Kidney glomerular epithelial cell (primary cell): ENCODE results near the gene ANXA11.
"Not testable (repeated sequence)": the region's sequence is repeated elsewhere in the genome, so short reads cannot be mapped to it uniquely, and the experiment has no call there.

Source experiments
- DNase-seq: peaks from one replicate; lab custom pipeline; 2025; lab: John Stamatoyannopoulos, UW

The ANXA11 gene

DNA sequence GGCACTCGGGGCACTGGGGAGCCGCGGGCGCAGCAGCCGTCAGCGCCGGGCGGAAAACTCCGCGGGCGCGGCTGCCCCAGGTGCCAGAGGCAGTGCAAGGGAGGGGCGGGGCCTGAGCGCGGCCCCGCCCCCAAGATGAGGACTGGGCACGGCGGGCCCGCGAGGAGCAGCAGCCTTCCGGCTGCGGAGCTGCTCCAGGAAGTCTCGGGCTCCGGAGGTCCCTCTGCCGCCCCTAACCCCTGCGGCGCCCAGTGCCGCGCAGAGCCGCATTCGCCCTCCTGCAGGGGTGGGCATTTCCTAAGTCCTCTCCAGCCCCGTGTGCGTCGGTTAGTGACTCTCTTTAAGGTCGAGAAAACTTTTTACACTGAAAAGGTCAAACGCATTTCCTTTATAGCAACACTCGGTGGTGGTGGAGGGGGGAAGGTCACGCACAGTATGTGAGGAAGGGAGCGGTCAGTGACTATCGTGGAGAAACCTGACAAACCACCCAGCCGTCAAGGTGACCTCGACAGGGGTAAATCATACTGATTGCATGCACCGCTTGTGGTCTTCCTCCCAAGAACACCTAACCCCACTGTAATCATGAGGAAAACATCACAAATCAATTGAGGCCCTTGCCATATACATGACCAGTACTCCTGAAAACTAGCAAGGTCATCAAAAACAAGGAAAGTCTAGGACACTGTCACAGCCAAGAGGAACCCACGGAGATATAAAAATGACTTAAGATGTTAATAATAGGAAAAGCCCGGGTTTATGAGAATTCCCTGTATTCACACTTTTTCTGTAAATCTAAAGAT is at the start of gene ANXA11:
ANXA11 (minus strand) TSS at position 61 of the 800 bp plus-strand sequence. CDS start 32,676 bp downstream, outside the sequence.
- peak; percentile 83 for DNase-seq

DNA sequence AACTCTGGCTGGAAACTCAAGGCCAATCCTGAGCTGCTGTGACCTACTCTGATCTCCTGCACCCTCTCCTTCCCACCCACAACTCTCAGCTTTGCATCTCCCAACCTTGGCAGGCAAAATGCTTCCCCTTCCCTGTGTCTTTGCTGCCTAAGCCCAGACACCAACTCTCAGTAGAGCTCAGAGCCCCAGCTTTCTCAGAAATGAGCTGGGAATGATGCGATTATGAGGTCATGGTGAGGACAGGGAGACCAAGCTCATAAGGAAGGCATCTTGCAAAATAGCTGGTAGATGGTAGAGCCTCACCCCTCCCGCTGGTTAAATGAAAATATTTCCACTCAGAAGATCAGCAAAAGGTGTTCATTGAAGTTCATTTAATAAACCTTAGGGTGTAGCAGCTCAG is 49.4 kb upstream of the ANXA11 start:
- not testable (repeated sequence) for DNase-seq

DNA sequence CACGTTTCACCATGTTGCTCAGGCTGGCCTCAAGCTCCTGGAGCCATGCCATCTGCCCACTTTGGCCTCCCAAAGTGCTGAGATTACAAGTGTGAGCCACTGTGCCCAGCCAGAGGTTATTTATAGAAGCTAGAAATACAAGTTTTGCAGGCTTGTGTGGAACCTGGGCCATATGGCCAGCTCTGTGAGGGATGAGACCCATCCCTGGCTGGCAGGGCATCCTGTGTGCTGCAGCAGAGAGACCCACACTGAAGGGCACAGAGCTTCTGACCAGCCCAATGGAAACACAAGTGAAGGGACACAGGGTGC is 48.6 kb upstream of the ANXA11 start:
- not testable (repeated sequence) for DNase-seq

DNA sequence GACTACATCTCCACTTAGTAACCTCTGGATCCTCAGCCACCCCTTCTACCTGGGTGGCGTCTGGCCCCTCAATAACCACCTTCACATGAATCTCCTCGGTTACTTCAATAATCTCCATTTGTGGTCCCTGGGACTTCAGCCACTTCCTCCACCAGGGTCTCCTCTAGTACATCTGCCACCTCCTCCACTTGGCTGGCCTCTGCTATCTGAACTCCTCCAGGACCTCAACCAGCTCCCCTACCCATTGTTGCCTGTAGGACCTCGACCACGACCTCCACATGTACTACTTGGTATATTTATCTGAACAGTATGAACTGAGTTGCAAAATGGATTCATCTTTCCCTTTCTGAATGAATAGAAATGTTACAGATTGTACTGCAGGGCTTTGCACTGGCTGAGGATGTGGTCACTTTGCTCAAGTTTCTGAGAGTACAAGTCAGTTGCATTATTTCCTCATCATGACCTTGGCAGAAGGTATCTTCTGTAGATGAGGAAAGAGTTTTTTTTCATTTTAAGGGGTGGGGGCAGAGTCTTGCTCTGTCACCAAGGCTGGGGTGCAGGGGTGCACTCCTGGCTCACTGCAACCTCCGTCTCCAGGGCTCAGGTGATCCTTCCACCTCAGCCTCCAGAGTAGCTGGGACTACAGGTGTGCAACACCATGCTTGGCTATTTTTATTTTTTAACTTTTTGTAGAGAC is 48.1 kb upstream of the ANXA11 start:
- no peak for DNase-seq

DNA sequence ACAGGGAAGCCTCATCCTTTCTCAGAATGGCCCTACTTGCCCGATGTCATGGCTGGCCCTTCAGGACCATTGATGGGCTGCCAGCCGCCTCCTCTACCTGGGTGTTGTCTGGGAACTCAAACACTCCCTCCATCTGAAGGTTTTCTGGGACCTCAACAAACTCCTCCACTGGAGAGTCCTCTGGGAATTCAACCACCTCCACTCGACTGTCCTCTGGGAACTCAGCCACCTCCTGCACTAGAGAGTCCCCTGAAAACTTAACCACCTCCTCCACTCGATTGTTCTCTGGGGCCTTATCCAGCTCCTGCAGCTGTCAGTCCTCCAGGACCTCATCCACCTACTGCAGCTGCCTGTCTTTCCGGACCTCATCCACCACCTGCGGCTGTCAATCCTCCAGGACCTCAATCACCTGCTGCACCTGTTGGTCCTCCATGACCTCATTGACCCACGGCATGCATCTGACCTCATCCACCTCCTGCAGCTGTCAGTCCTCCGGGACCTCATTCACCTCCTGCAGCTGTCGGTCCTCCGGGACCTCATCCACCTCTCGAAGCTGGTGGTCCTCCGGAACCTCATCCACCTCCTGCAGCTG is 47.1 kb upstream of the ANXA11 start:
- DNase-seq: no peak

DNA sequence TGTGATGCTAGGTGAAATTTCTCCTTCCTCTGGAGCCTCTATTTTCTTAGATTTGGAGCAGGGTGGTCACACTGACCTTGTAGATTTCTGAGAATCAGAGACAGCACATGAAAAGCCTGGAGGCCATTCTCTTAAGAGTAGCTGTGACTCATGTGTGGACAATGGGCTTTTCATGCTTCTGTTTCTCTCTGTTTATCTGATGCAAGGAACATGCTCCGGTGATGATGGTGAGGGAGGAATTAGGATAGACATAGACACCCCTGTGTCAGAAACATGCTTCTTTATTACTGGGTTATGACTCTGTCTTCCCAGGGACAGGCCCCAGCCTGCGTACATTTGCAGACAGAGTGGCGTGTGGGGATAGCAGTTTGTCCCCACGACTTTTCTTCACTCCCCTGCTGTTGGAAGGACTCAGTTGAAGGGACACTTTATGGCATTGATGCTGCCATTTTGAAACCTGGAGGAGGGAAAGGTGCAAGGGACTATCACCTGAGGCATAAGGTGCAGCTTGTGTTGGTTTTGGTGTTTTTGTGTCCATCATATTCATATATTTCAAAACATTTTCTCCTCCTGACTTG is 46.5 kb upstream of the ANXA11 start:
- DNase-seq: not testable (repeated sequence)

DNA sequence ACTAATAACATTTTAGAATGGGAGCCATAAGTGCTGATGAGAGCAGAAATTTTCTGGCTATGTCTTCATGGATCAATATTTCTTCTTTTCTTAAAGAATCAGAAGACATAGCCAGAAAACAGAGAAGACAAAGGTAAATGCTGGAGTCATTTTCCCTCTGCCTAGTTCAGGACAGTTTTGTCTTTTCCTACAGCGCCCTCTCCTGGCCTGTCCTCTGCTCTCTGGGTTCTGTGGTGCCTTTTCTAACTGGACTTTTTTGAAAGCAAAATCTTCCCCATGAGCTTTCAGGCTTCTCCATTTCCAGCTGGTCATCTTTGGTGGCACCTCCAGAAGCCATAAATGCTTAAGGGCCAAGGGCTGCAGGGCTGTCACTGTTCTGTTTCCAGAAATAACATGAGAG is 45.1 kb upstream of the ANXA11 start:
- not testable (repeated sequence) for DNase-seq

DNA sequence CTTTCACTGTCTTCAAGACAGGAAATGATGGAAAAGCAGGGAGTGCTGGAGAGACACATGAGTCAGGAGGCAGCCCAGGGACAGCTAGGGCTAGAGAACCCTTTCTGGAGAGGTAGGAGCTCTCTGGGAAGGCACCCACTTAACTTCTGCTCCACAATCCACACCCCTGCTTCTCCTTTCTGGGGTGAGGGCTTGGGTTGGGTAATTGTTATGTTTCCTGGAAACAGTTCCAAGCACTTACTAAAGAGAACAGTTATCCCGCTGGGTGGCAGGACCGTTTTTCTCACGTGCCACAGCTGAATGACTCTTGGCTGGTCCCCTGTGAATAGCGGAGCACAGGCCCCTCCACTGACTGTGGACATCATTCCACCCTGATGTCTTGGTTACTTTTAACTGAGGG is 44.6 kb upstream of the ANXA11 start:
- DNase-seq: not testable (repeated sequence)

DNA sequence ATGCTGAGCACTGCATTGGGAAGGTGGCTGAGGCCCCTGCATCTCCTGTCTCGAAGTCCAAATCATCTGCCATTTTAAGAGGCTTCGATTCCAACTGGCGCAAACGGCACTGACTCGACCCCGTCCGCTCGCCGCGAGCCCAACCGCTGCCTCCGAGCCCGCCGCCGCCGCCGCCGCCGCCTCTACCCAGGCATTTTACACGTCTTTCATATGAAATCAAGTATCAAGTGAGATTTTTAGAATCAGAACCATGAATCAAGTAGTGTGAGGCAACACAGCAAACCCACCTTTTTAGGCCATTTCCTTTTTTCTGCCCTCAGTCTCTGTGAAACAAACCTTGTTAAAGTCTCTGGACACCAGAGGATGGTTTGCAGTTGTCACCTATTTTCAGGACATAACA is 42.3 kb upstream of the ANXA11 start:
- not testable (repeated sequence) for DNase-seq

DNA sequence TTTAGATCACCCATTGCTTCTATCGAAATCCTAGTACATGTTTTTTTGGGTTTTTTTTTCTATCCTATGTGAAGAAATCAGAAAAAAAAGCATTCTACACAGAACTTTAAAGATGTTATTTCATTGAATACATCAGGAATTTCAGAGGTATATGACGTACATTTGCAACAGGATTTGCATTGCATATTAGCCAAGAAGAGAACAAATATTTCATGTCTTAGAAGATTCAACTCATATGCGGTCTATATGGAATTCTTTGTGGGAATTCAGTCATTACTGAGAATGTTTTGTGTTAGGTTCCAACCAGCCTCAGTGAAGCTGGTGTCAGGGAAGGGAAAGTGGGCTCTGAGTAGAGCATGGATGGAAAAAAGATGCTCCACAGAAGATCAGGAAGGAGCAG is 39.0 kb upstream of the ANXA11 start:
- not testable (repeated sequence) for DNase-seq

DNA sequence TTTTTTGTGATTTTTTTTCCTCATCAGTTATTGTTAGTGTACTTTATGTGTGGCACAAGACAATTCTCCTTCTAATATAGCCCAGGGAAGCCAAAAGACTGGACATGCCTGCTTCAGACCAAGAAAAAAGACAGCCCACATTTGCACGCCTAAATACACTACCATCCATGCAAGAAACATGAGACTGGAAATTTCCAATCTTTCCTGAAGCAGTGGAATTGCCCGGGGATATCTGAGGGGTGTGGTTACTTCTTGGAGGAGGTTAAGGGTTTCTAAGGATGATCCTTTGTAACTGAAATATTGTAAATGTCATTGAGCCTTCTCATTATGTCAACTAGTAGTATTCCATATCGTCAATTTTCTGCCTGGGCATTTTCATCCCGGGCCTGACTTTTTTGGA is 37.0 kb upstream of the ANXA11 start:
- not testable (repeated sequence) for DNase-seq

DNA sequence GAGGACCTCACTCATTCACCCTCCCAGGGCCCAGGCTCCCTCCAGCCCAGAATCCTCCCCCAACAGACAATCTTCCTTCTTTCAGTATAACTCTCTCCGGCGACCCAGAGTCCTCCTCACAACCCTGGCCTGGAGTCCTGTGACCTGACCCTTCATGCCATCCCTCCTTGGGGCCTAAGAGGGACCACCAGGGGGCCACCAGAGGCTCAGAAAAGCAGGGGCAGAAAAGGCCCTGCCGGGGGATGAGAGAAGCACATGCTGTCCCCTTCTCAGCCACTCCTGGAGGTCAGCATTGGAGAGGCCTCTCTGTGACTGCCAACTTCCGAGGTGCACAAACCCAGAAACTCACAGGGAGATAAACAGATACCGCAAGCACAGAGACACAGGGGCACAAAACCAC is 31.1 kb upstream of the ANXA11 start:
- not testable (repeated sequence) for DNase-seq

DNA sequence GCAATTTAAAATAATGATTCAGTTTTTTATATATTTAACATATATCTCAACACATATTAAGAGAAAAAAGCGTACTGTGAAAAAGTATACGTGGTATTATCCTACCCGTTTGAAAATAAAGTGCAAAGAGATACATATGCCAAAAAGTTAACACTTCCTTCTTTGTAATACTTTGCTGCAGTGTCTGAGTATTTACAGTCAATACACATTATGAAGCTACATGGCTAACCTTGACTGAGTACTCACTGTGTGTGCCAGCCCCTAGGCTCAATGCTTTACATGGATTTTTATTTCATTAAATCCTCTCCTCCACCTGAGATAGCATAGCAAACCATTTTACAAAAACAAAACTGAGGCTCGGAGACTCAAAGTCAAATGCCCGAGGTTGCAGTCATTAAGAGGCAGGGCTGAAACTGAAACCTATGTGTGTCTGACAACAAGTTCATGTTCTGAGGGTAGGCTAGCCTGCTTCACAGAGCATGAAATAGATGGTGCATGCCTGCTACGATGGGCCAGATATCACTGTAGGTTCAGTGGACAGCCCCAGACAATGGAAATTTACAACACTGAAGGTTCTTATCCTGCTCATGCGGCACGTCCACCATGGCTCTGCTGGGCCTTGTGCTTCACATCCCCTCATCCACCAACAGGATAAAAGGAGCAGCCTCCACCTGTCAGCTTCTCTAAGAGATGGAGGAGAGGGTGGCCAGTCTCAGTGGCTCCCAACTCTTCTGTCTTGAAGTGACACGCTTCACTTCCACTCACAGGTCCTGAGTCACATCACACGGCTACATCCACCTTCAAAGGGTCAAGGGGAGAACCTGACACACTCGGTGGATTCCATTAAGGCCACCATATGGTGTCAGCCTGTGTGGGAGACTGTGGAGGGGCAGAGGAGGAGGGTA is 29.2 kb upstream of the ANXA11 start:
- not testable (repeated sequence) for DNase-seq

DNA sequence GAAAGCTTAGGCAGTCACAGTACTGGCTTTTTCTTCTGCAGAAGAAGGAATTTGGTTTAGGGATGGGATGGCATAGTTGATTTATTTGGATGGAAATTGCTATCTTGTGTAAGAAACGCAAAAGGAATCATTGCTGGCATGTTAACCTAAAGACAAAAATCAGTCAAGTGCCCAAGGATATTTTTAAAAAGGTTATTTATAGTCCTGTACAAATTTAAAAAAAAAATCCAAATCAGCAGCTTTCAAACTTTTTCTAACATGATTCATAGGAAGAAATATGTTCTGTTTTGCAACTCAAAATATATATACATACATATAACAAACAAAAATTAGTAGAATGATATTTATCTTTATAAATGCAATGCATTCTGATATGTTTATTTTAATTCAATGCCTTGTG is 28.5 kb upstream of the ANXA11 start:
- not testable (repeated sequence) for DNase-seq

DNA sequence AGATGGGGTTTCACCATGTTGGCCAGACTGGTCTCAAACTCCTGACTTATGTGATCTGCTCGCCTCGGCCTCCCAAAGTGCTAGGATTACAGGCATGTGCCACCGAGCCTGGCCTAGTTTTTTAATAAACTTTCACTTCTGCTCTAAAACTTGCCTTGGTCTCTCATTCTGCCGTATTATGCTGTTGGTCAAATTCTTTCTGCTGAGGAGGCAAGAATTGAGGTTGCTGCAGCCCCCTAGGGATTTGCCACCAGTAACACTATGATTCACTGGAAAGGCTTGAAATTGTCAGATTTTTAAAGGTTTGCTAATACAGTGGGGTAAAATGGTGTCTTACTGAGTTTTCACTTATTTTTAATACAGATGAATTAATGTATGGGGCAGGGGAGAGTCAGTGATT is 21.4 kb upstream of the ANXA11 start:
- not testable (repeated sequence) for DNase-seq

DNA sequence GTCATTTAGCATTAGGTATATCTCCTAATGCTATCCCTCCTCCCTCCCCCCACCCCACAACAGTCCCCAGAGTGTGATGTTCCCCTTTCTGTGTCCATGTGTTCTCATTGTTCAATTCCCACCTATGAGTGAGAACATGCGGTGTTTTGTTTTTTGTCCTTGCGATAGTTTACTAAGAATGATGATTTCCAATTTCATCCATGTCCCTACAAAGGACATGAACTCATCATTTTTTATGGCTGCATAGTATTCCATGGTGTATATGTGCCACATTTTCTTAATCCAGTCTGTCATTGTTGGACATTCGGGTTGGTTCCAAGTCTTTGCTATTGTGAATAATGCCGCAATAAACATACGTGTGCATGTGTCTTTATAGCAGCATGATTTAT is 17.7 kb upstream of the ANXA11 start:
- not testable (repeated sequence) for DNase-seq

DNA sequence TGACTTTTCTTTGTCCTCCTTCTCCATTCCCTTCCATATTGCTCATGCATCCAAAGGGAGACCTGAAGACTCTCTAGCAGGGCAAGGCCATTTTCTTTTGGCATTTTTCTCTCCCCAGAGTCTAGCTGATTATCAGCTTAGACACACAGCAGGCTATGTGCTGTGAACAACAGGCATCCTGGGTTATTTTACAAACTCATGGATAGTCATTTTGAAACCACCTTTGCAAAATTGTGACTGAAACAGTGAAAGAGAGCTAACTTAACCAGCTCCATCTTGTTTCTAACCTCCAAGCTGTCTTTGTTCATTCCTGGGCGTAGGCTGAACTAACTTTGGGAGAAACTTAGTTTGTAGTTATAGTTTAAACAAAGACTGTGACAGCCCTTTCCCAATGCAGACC is 13.5 kb upstream of the ANXA11 start:
- not testable (repeated sequence) for DNase-seq

DNA sequence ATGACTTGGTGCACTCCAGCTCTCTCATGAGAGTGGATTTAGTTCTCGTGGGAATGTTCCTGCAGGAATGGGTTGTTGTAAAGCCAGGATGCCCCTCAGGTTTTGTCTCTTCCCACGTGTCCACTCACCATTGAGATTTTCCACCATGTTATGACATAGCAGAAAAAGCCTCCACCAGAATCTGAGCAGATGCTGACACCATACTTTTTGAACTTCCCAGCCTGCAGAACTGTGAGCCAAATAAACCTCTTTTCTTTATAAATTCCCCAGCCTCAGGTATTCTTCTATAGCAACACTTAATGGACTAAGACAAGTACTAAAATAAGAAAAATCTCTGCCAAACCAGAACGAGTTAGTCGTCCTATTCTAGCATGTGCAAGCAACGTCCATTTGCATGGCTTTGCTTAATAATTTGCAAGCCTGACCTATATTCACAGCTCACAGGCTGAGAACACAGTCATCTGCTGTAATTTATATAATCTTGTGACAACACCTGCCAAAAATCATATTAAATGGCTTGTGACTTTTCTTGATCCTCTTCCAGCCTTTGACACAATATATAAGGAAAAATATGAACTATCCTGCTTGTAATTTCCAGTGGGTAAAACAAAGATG is 9.1 kb upstream of the ANXA11 start:
- not testable (repeated sequence) for DNase-seq

DNA sequence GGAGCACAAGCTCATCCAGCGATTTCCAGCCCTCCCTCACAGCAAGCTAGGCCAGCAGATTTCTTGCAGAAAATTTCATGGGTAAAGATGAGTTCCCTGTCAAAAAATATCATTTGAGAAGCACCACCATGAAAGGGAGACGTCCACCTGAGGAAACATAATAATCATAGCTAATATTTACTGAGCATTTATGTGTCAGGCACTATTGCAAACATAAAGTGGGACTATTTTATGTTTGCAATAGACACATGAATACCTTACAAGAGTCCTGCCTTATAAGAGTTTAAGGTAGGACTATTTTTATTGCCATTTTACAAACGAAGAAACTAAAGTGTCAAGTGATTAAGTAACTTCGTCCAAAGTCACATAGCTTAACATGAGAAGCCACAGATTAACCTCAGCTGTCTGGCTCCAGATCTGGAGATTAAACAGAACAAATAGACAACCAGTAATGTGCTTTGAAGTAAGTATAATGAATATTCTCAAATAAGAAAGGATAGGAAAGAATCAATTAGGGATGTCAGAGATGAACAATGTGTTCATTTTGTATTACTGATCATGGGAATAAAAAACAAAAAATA is 7.3 kb upstream of the ANXA11 start:
- not testable (repeated sequence) for DNase-seq

DNA sequence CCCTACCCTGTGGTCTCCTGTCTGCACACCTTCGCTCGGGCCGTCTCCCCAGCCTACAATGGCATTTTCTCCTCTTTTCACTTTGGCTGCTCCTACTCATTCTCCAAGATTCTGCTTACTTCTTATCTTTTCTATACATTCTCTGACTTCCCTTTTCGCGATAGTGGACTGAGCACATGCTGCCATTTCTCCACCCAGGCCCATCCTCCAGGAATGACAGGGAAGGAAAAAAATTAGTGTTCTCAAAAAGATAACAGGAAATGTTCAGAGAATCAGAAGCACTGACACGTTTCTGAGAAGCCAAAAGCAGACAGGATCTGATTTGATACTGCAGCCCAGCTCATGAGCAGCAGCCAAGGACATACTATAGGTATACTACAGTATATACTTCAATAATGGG is 6.4 kb upstream of the ANXA11 start:
- no peak for DNase-seq

DNA sequence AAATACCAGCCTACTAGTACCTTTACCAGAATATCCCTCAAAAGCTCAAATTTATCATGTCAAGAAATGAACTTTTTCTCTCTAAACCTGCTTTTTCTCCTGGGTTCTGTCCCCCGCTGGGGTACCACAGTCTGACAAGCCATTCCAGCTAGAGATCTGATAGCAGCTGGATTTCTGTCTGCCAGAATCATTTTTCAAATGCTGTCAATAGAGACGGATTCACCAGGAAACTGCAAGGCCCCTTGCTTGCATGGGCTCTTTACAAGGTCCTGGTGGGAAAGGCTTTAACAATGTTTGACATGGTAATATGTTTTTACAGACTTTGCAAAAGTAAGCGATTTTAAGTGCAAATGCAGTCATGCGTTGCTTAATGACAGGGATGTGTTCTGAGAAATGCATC is 4.9 kb upstream of the ANXA11 start:
- DNase-seq: no peak
